IMR-90 (cell line): Measurements from ENCODE around the gene DEGS2.

Experiments used
- BHLHE40 ChIP-seq: fragments of 150-350 bp; IDR thresholded peaks from 2 replicates; pipeline ENCODE4 v1.6.1; 2016; ENCODE audit warnings: mild to moderate bottlenecking, low read depth, low read length
- CEBPB ChIP-seq: IDR thresholded peaks from 2 replicates; pipeline ENCODE4 v1.6.1; 2012; ENCODE audit warnings: low read depth, low read length, improper control_type of control experiment
- CHD1 ChIP-seq: IDR thresholded peaks from 2 replicates; pipeline ENCODE4 v1.6.1; 2012; ENCODE audit warnings: low read depth, low read length, improper control_type of control experiment
- ELK1 ChIP-seq: fragments of 150-350 bp; IDR thresholded peaks from 2 replicates; pipeline ENCODE4 v1.6.1; 2016; ENCODE audit warnings: low read depth, mild to moderate bottlenecking, low read length, moderate library complexity, borderline replicate concordance
- MXI1 ChIP-seq: IDR thresholded peaks from 2 replicates; pipeline ENCODE4 v1.6.1; 2012; ENCODE audit warnings: low read depth, mild to moderate bottlenecking, low read length, moderate library complexity, borderline replicate concordance
- POLR2A ChIP-seq: IDR thresholded peaks from 2 replicates; pipeline ENCODE4 v1.6.1; 2012; ENCODE audit warnings: mild to moderate bottlenecking, low read depth, low read length
- RCOR1 ChIP-seq: IDR thresholded peaks from 2 replicates; pipeline ENCODE4 v1.6.1; 2012; ENCODE audit warnings: mild to moderate bottlenecking, low read length, improper control_type of control experiment; ENCODE audit not compliant: insufficient replicate concordance
- RFX5 ChIP-seq: IDR thresholded peaks from 2 replicates; pipeline ENCODE4 v1.8.0; 2012; ENCODE audit warnings: low read depth, mild to moderate bottlenecking, low read length, moderate library complexity
- SMC3 ChIP-seq: fragments of 150-350 bp; IDR thresholded peaks from 2 replicates; pipeline ENCODE4 v1.6.1; 2016; ENCODE audit warnings: low read depth, mild to moderate bottlenecking, antibody characterized with exemption, low read length, moderate library complexity
- TF ChIP-seq, protein P1 (sequence below): conservative IDR thresholded peaks from 2 replicates; pipeline ENCODE4 v1.5.1; 2012; ENCODE audit warnings: mild to moderate bottlenecking, low read depth, low read length, improper control_type of control experiment
- TF ChIP-seq, protein P2 (sequence below): fragments of 150-350 bp; IDR thresholded peaks from 2 replicates; pipeline ENCODE4 v1.6.1; 2017; ENCODE audit warnings: mild to moderate bottlenecking, antibody characterized with exemption, low read length, low read depth

DNA sequence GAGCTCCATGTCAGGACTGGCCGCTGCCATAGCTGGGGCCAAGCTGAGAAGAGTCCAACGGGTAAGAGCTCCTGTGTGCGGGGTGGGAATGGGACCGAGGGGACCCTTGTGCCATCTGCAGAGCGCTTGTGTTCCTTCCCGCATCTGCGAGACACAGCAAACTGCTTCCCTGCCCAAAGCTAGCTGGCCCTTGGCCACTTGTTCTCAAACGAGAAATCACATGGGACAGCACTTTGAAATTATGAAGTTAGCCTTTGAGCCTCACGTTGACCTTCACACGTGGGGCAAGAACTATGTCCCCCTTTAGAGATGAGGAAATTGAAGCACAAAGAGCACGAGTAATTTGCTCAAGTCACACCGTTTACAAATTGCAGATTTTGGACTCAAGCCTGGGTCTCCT lies 30.8 kb downstream of the DEGS2 start:
- TF ChIP-seq MXI1, result no peak
- TF ChIP-seq, protein P1, sequence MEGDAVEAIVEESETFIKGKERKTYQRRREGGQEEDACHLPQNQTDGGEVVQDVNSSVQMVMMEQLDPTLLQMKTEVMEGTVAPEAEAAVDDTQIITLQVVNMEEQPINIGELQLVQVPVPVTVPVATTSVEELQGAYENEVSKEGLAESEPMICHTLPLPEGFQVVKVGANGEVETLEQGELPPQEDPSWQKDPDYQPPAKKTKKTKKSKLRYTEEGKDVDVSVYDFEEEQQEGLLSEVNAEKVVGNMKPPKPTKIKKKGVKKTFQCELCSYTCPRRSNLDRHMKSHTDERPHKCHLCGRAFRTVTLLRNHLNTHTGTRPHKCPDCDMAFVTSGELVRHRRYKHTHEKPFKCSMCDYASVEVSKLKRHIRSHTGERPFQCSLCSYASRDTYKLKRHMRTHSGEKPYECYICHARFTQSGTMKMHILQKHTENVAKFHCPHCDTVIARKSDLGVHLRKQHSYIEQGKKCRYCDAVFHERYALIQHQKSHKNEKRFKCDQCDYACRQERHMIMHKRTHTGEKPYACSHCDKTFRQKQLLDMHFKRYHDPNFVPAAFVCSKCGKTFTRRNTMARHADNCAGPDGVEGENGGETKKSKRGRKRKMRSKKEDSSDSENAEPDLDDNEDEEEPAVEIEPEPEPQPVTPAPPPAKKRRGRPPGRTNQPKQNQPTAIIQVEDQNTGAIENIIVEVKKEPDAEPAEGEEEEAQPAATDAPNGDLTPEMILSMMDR, result no peak
- no peak for TF ChIP-seq ELK1
- no peak for TF ChIP-seq BHLHE40
- TF ChIP-seq RCOR1, result no peak
- TF ChIP-seq SMC3, result no peak
- no peak for TF ChIP-seq POLR2A
- TF ChIP-seq, protein P2, sequence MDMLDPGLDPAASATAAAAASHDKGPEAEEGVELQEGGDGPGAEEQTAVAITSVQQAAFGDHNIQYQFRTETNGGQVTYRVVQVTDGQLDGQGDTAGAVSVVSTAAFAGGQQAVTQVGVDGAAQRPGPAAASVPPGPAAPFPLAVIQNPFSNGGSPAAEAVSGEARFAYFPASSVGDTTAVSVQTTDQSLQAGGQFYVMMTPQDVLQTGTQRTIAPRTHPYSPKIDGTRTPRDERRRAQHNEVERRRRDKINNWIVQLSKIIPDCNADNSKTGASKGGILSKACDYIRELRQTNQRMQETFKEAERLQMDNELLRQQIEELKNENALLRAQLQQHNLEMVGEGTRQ, result no peak
- no peak for TF ChIP-seq CEBPB
- TF ChIP-seq RFX5, result no peak
- no peak for TF ChIP-seq CHD1
